AG09309 (cell line): ENCODE measurements around the gene CILP2.

ENCODE experiments used
- DNase-seq: peaks from one replicate; pipeline ENCODE4 v3.0.0-alpha.2; 2010; ENCODE audit warnings: low read depth
- H3K4me3 ChIP-seq: 2 replicates; pipeline ENCODE4 v1.5.1; 2011; ENCODE audit warnings: mild to moderate bottlenecking, low read depth, low read length, moderate library complexity; ENCODE audit not compliant: control insufficient read depth
- CTCF ChIP-seq: IDR thresholded peaks from 2 replicates; pipeline ENCODE4 v1.5.1; 2011; ENCODE audit warnings: mild to moderate bottlenecking, low read depth, low read length, inconsistent platforms; ENCODE audit not compliant: insufficient read depth, control insufficient read depth; ENCODE audit errors: missing control alignments

Gene CILP2

DNA sequence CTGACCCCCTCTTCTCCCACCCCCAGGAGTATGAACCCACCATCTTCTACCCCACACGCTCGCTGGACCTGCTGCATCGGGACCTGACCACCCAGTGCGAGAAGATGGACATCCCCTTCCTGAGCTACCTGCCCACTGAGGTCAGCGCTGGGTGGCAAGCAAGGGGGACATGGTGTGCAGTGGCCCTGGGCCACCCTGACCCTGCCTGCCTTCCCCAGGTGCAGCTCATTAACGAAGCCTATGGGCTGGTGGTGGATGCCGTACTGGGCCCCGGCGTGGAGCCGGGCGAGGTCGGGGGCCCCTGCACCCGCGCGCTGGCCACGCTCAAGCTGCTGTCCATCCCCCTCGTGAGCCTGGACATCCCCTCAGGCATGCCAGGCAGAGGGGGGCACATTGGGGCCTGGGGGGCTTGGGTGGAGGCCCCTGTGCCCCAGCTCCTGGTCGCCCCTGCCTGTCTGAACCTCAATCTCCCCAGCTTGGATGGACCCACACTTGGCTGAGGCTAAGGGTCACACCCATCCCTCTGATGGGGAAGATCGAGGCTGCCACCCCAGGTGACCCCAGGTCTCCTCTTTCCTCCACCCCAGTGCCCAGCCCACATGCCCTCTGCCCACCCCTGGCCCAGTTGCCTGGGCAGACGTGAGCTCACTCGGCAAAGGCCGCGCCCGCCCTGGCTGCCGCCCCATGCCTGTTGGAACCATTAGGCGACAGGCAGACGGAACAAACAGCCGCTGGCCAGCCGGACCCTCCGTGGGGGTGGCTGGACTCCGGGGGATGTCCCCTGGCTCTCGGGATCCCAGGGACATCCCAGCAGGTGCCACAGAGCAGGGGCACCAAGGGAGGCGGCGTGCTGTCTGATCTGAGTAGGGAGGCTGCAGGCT, 2.5 kb upstream of the CILP2 start:
- TF ChIP-seq CTCF, result no peak
- H3K4me3 ChIP-seq, result no peak overlapping the region
- DNase-seq, result no peak

GRCh38 chr19:19537075-19538048, 703 bp upstream of the CILP2 start:
- no peak for TF ChIP-seq CTCF
- no peak for DNase-seq
- no peak overlapping the region for H3K4me3 ChIP-seq

DNA sequence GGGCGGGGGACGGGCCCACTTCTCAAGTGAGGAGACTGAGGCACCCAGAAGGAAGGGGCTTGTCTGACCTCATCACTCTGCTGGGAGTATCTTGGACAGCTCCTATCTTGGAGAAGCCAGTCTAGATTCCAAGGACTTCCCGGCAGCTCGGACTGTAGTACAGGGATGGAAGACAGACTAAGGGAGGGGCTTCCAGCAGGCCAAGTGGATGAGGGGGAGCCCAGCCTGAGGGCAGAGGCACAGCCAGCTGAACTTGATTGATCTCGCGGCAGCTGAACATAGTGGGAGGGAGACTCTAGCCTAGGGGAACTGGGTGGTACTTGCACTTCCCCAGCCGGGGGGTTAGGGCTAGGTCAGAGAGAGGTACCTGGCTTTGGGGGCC, 711 bp downstream of the CILP2 start:
- H3K4me3 ChIP-seq, result peak overlapping the region; percentile 29
- no peak for TF ChIP-seq CTCF
- no peak for DNase-seq

DNA sequence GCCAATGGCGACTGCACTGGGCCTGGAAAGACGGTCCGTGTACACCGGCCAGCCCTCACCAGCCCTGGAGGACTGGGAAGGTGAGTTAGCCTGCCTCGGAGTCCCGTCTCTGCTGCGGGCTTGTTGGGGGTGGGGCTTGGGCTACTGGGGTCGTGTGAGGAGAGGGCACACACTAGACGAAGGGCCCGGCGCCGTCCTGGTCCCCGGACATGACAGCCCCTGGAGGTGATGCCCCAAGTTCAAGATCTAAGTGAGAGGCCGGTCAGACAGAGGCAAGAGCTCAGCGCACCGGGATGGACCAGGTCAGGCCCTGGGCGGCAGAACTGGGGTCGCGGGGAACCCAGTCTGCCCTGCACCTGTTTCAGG, 1.6 kb downstream of the CILP2 start:
- no peak for DNase-seq
- H3K4me3 ChIP-seq, result no peak overlapping the region
- TF ChIP-seq CTCF, result no peak

- no peak for DNase-seq
- H3K4me3 ChIP-seq, result no peak overlapping the region
- no peak for TF ChIP-seq CTCF
Measured at GRCh38 chr19:19540064-19540714, 2.1 kb downstream of the CILP2 start.
